C4-2B (cell line): Measurements from ENCODE around the gene CCDC3.

Source experiments
- CTCF ChIP-seq: fragments of 450-650 bp; conservative IDR thresholded peaks from 2 replicates; pipeline ENCODE4 v1.5.1; 2017; ENCODE audit warnings: mild to moderate bottlenecking
- ZFX ChIP-seq: fragments of 450-650 bp; IDR thresholded peaks from 2 replicates; pipeline ENCODE4 v1.6.1; 2017

GRCh38 chr10:12960941-12961340 is 40.6 kb downstream of the CCDC3 start:
- TF ChIP-seq CTCF (no peak), ZFX (no peak)
